Activated CD8-positive, alpha-beta memory T cell treated with anti-CD3 and anti-CD28 coated beads for 1 hour (primary cell): ENCODE results near the gene FCRLB.
A peak's percentile ranks its signal among the peaks of the same experiment; 100 is the strongest.
"Not testable (repeated sequence)": the region's sequence is repeated elsewhere in the genome, so short reads cannot be mapped to it uniquely, and the experiment has no call there.

ENCODE experiments used
- DNase-seq, 2 donors: peaks; one replicate each; pipeline ENCODE4 v3.0.0-alpha.2; 2020; ENCODE audit warnings: low read depth in 1 of 2; ENCODE audit errors: extremely low read depth in 1 of 2

Gene FCRLB

GRCh38 chr1:161719325-161719611 lies 2.1 kb upstream of the FCRLB start:
- DNase-seq, result no peak

- no peak for DNase-seq
Measured at GRCh38 chr1:161720422-161720821, 922 bp upstream of the FCRLB start.

- DNase-seq, result no peak
Measured at GRCh38 chr1:161721738-161722343, 497 bp downstream of the FCRLB start.

GRCh38 chr1:161722406-161722805 lies 1.1 kb downstream of the FCRLB start:
- DNase-seq, result no peak

DNA sequence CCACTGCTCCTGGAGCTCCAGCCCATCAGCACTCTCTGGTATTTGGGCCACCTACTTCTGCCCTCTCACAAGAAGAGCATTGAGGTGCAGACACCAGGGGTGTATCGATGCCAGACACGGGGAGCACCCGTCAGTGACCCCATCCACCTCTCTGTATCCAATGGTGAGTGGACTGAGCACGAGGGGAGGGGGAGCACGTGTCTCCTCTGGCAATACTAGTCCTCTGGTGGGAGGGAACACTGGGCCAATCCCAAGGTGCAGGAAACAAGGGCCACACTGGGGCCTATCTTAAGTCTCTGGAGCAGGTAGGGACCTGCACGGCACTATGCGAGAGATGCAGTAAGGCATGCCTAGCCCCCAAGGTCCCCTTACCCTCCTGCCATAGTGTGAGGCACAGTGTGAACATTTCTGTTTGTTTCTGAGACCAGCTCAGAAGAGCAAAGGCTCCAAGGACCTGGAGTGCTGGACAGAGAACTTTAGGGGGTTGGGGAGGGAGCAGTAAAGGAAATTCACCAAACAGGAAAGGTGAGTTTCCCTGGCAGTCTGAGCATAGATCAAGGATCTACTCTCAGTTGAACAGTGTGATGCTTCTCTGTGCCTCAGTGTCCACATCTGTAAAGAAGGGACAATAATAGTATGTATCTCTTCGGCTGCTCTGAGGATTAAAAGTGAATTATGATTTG lies 2.3 kb downstream of the FCRLB start:
- no peak for DNase-seq

DNA sequence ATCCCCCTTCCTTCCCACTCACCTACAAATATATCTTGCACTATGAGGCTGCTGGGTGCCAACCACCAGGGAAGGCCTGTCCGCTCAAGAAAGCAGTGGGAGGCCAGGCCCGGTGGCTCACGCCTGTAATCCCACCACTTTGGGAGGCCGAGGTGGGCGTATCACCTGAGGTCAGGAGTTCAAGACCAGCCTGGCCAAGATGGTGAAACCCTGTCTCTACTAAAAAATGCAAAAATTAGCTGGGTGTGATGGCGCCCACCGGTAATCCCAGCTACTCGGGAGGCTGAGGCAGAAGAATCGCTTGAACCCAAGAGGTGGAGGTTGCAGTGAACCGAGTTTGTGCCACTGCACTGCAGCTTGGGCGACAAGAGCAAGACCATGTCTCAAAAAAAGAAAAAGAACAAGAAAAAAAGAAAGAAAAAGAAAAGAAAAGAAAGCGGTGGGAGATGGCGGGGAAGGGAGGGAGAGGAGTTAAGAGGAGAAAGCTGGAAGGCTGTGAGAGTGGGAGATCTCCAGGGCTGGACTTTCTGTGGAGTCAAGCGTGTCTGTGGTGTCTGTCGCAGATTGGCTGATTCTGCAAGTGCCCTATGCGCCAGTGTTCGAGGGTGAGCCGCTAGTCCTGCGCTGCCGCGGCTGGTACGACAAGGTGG lies 4.0 kb downstream of the FCRLB start:
- not testable (repeated sequence) for DNase-seq

- DNase-seq, result peak in 1 of 2 donors; percentile 14
Measured at GRCh38 chr1:161725908-161726472, 4.6 kb downstream of the FCRLB start.

DNA sequence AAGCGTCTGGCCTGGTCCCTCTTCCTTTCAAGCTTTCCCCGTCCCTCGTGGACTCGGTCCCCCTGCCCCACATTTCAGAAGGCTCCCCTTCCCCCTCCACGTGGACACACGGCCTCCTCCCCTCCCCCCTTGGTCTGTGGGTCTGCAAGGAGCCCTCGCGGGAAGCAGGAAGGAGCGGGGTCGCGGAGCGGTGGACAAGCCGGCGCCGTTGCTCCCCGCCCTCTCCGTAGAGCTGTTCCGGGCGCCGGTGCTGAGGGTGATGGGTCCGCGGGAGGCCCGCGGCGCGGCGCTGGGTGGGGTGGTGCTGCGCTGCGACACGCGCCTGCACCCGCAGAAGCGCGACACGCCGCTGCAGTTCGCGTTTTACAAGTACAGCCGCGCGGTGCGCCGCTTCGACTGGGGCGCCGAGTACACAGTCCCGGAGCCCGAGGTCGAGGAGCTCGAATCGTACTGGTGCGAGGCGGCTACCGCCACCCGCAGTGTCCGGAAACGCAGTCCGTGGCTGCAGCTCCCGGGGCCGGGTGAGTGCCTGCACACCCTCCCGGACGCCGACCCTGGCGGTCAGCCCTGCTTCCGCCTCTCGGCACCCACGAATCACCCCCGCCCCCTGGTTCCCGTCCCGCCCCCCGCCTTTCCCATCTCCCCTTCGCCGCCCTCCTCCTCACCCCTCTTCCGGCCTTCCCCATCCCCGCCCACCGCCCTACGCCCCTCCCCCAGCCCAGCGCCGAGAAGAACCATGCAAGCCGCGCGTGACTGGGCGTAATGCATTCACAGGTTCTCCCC lies 5.3 kb downstream of the FCRLB start:
- peak in 1 of 2 donors; percentile 56 for DNase-seq

DNA sequence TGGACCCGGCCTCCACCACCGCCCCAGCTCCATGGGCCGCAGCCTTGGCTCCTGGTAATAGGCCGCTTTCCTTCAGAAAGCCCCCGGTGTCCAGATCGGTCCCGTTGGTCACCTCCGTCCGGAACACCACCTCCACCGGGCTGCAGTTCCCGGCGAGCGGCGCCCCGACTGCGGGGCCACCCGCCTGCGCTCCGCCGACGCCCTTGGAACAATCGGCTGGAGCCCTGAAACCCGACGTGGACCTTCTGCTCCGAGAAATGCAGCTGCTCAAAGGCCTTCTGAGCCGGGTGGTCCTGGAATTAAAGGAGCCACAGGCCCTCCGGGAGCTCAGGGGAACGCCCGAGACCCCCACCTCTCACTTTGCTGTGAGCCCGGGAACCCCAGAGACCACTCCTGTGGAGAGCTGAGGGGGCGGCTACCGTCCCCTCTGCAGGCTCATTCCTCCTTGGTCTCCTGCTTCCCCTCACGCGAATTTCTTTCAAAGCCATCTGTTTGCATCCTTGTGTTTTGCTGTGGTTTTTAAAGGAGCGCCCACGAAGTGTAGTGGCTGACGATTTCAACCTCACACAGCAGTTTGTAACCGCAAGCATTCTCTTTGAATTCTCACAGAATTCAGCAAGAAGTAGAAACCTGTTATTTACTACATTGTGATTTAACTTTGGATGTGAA lies 6.0 kb downstream of the FCRLB start:
- DNase-seq, result no peak

DNA sequence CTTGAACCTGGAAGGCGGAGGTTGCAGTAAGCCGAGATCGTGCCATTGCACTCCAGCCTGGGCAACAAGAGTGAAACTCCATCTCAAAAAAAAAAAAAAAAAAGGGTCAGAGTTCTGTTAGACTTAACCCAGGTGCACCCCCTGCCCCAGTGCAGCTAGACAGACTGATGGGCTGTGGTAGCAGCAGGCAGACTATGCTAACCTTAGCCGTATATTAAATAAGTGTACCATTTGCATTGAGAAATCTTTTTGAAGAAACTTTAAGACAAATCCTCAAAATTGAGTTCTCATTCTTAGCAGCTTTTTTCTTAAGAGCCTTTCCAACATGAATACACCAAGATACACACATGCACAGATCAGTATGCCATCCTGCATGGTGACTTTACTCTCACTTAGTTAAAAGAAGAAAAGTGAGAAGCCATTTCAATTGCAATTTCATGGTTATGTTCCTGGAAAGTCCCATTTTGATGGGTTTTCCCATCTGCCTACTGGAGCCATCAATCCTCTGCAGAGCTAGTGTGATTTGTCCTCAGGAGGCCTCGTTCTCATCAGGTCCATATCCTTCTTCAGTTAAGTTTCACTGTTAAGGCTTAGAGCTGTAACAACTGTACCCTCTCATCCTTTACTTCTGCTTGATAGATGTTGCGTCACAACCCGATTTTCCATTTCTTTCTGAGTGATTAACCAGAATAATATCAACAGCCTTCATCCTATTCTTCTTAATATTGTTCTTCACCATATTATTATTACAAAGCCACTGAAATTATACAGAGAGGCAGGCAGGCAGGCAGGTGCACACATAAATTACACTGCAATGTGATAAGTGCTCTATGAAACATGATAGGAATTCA lies 7.3 kb downstream of the FCRLB start:
- DNase-seq, result no peak

GRCh38 chr1:161730050-161730564 lies 8.8 kb downstream of the FCRLB start:
- no peak for DNase-seq

DNA sequence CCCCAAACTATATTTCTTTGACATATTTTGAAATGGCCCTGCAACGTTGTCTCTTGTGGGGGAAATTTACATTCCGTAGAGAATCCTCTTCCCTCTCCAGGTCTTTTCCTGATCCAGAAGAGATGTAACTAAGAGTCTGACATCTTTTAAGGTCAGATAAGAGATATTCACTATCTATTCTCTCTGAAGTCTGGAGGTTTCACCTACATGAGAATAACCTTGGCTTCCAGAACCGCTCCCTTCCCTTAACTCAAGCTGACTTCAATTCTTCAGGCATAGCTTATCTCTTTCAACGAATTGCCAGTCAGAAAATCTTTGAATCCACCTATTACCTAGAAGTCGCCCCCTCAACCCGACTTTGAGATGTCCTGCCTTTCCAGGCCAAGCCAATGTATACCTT lies 9.9 kb downstream of the FCRLB start:
- DNase-seq, result no peak

GRCh38 chr1:161731981-161732718 lies 10.8 kb downstream of the FCRLB start:
- no peak for DNase-seq

GRCh38 chr1:161733526-161733925 lies 12.2 kb downstream of the FCRLB start:
- DNase-seq, result no peak

- no peak for DNase-seq
Measured at GRCh38 chr1:161735837-161736236, 14.5 kb downstream of the FCRLB start.

GRCh38 chr1:161736335-161736969 lies 15.1 kb downstream of the FCRLB start:
- DNase-seq, result no peak

DNA sequence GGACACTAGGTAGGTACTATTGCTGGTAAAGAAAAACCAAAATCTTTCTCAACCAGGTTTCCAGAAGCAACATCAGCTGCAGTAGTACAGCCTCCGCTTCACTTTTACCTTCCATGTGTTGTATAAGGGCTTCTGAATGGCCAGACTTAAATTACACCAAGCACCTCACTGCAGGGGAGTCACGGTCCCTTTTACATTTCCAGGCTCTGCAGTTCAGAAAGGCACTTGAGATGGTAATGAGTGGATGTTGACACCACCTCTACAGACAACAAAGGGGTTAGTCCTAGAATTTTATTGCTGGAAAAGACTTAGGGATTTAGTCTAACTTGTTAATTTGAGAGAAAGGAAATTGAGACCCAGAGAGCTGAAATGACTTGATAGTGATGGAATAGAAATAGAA lies 16.3 kb downstream of the FCRLB start:
- no peak for DNase-seq

DNA sequence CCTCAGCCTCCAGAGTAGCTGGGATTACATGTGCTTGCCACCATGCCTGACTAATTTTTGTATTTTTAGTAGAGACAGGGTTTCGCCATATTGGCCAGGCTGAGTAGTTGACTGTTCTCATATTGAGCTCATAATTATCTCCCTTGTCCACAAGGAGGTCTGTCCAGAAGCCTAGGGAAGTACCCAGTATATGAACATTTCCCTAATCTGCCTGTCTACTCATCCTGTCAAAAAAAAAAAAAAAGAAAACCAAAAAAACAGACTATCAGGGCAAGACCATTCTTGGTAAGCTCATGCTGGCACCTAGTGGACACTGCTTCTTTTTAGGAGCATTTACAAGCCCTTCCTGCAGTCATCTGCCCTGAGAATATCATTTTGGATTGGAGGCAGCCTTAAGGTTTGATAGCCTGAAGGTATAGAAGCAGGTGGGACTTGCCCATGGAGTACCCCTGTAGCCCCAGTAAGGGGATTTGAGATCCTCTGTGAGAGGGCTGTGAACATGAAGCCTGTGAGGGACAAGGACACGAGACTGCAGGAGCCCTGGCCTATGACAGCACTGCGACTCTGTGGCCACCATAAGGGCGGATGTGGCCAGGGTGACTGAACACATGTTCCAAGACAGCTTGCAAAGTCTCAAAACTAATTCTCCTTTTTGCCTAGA lies 17.4 kb downstream of the FCRLB start:
- peak in 1 of 2 donors; percentile 37 for DNase-seq
